Measurements from ENCODE around the gene KIF26A.
"Not testable (repeated sequence)": the region's sequence is repeated elsewhere in the genome, so short reads cannot be mapped to it uniquely, and the experiment has no call there.

KIF26A gene

GRCh38 chr14:104208015-104208295 is 69.6 kb downstream of the KIF26A start:
- H3K9ac ChIP-seq (ENCODE audit: low read length in 2 of 2); H3K27ac ChIP-seq (ENCODE audit: low read length); H3K27me3 ChIP-seq (ENCODE audit: control insufficient read depth in 1 of 2, insufficient read depth in 2 of 2, low read length in 2 of 2); H3K4me1 ChIP-seq (ENCODE audit: control insufficient read depth, insufficient read depth, low read length); H3K36me3 ChIP-seq (ENCODE audit: control insufficient read depth in 2 of 2, insufficient read depth in 2 of 2, low read length in 2 of 2); H3K4me3 ChIP-seq (ENCODE audit: low read length in 2 of 2); H3K9me3 ChIP-seq (ENCODE audit: control insufficient read depth in 2 of 2, low read length in 2 of 2): not testable (repeated sequence)

GRCh38 chr14:104208331-104208730 is 69.9 kb downstream of the KIF26A start:
- not testable (repeated sequence) for H3K9ac ChIP-seq (ENCODE audit: low read length in 2 of 2); H3K4me3 ChIP-seq (ENCODE audit: low read length in 2 of 2); H3K27ac ChIP-seq (ENCODE audit: low read length); H3K36me3 ChIP-seq (ENCODE audit: control insufficient read depth in 2 of 2, insufficient read depth in 2 of 2, low read length in 2 of 2); H3K4me1 ChIP-seq (ENCODE audit: control insufficient read depth, insufficient read depth, low read length); H3K9me3 ChIP-seq (ENCODE audit: control insufficient read depth in 2 of 2, low read length in 2 of 2)
- peaks cover 5 to 12% of the 10 kb centered on the region in 2 donors for H3K27me3 ChIP-seq (ENCODE audit: control insufficient read depth in 1 of 2, insufficient read depth in 2 of 2, low read length in 2 of 2)

DNA sequence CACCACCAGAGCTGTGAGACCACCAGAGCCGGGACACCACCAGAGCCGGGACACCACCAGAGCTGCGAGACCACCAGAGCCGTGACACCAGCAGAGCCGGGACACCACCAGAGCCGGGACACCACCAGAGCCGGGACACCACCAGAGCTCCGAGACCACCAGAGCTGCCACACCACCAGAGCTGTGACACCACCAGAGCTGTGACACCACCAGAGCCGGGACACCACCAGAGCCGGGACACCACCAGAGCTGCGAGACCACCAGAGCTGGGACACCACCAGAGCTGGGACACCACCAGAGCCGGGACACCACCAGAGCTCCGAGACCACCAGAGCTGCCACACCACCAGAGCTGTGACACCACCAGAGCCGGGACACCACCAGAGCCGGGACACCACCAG is 70.7 kb downstream of the KIF26A start:
- H3K4me3 ChIP-seq (ENCODE audit: low read length in 2 of 2); H3K9ac ChIP-seq (ENCODE audit: low read length in 2 of 2); H3K27ac ChIP-seq (ENCODE audit: low read length); H3K36me3 ChIP-seq (ENCODE audit: control insufficient read depth in 2 of 2, insufficient read depth in 2 of 2, low read length in 2 of 2); H3K4me1 ChIP-seq (ENCODE audit: control insufficient read depth, insufficient read depth, low read length); H3K9me3 ChIP-seq (ENCODE audit: control insufficient read depth in 2 of 2, low read length in 2 of 2): not testable (repeated sequence)
- H3K27me3 ChIP-seq (ENCODE audit: control insufficient read depth in 1 of 2, insufficient read depth in 2 of 2, low read length in 2 of 2): peaks cover 8 to 15% of the 10 kb centered on the region in 2 donors

DNA sequence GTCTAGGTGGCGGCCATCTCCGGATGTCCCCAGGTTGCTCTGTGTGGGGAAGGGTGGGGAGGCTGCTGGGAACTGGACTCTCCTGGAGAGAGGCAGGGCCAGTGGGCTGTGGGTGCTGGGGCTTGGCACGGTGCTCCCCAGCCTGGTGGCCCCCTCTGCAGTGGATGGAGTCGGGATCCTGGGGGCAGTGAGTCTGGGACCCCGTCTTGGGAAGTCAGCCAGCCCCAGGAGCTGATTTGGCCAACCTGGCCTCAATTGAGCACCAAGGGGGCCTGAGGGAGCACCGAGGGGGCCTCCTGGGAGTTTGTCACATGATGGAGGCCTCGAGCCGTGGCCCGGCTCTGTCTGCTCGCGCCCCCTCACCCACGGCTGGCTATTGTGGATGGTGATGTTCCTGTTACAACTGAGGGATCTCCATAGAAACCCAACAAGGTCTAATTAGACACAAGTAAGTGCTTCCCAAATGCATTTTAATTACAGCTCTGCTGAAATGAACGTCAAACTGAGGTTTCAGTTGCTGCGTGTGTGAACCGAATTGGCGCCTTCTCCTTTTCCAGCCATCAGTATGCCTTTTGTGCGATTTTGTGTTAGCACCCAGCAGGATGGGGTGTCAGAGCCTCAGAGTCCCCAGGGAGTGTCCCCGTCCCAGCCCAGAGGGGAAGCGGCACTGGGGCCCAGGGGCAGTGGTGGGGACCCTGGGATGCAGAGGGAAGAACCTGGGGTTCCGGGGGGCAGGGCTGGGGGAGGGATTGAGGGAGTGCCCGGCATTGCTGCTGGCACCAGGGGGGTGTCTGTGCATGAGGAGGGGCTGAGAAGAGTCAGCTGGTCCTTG is 71.8 kb downstream of the KIF26A start:
- H3K4me1 ChIP-seq (ENCODE audit: control insufficient read depth, insufficient read depth, low read length): no peaks in the 10 kb centered on the region
- H3K27me3 ChIP-seq (ENCODE audit: control insufficient read depth in 1 of 2, insufficient read depth in 2 of 2, low read length in 2 of 2): peaks cover 8 to 15% of the 10 kb centered on the region in 2 donors
- H3K36me3 ChIP-seq (ENCODE audit: control insufficient read depth in 2 of 2, insufficient read depth in 2 of 2, low read length in 2 of 2): no peaks in the 10 kb centered on the region

GRCh38 chr14:104210817-104211195 is 72.4 kb downstream of the KIF26A start:
- H3K9me3 ChIP-seq (ENCODE audit: control insufficient read depth in 2 of 2, low read length in 2 of 2): no peaks in the 10 kb centered on the region

More for the DNA sequence above, 71.8 kb downstream of the KIF26A start:
- H3K9me3 ChIP-seq (ENCODE audit: control insufficient read depth in 2 of 2, low read length in 2 of 2): no peaks in the 10 kb centered on the region
- H3K9ac ChIP-seq (ENCODE audit: low read length in 2 of 2): no peak overlapping the region
- no peak overlapping the region for H3K27ac ChIP-seq (ENCODE audit: low read length)
- no peak overlapping the region for H3K4me3 ChIP-seq (ENCODE audit: low read length in 2 of 2)

GRCh38 chr14:104211215-104211614 is 72.8 kb downstream of the KIF26A start:
- Histone ChIP-seq H3K36me3 (ENCODE audit: control insufficient read depth in 2 of 2, insufficient read depth in 2 of 2, low read length in 2 of 2) (no peaks in the 10 kb centered on the region), H3K9me3 (ENCODE audit: control insufficient read depth in 2 of 2, low read length in 2 of 2) (no peaks in the 10 kb centered on the region), H3K4me3 (ENCODE audit: low read length in 2 of 2) (no peak overlapping the region), H3K27me3 (ENCODE audit: control insufficient read depth in 1 of 2, insufficient read depth in 2 of 2, low read length in 2 of 2) (peaks cover 8 to 15% of the 10 kb centered on the region in 2 donors), H3K9ac (ENCODE audit: low read length in 2 of 2) (no peak overlapping the region), H3K27ac (ENCODE audit: low read length) (no peak overlapping the region), H3K4me1 (ENCODE audit: control insufficient read depth, insufficient read depth, low read length) (no peaks in the 10 kb centered on the region)

More at GRCh38 chr14:104210817-104211195, 72.4 kb downstream of the KIF26A start:
- no peak overlapping the region for H3K4me3 ChIP-seq (ENCODE audit: low read length in 2 of 2)
- no peak overlapping the region for H3K9ac ChIP-seq (ENCODE audit: low read length in 2 of 2)
- H3K4me1 ChIP-seq (ENCODE audit: control insufficient read depth, insufficient read depth, low read length): no peaks in the 10 kb centered on the region
- H3K27ac ChIP-seq (ENCODE audit: low read length): no peak overlapping the region
- no peaks in the 10 kb centered on the region for H3K36me3 ChIP-seq (ENCODE audit: control insufficient read depth in 2 of 2, insufficient read depth in 2 of 2, low read length in 2 of 2)
- H3K27me3 ChIP-seq (ENCODE audit: control insufficient read depth in 1 of 2, insufficient read depth in 2 of 2, low read length in 2 of 2): peaks cover 8 to 15% of the 10 kb centered on the region in 2 donors

DNA sequence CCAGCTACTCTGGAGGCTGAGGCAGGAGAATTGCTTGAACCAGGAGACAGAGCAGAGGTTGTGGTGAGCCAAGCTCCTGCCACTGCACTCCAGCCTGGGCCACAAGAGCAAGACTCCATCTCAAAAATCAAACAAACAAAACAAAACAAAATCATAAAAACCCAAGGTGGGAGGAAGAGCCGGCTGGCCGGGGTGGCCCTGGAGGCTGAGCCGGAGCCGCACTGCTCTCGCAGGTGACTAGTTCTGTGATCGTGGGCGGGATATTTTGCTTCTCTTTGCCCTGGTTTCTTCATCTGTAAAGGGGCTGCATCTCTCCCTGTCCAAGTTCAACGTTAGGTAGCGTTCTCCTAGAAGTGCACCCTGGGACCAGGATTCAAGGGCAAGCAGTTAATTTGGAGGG is 73.4 kb downstream of the KIF26A start:
- Histone ChIP-seq H3K36me3 (ENCODE audit: control insufficient read depth in 2 of 2, insufficient read depth in 2 of 2, low read length in 2 of 2) (no peaks in the 10 kb centered on the region), H3K27me3 (ENCODE audit: control insufficient read depth in 1 of 2, insufficient read depth in 2 of 2, low read length in 2 of 2) (peaks cover 8 to 13% of the 10 kb centered on the region in 2 donors), H3K27ac (ENCODE audit: low read length) (no peak overlapping the region), H3K9ac (ENCODE audit: low read length in 2 of 2) (no peak overlapping the region), H3K4me3 (ENCODE audit: low read length in 2 of 2) (no peak overlapping the region), H3K4me1 (ENCODE audit: control insufficient read depth, insufficient read depth, low read length) (no peaks in the 10 kb centered on the region), H3K9me3 (ENCODE audit: control insufficient read depth in 2 of 2, low read length in 2 of 2) (no peaks in the 10 kb centered on the region)

DNA sequence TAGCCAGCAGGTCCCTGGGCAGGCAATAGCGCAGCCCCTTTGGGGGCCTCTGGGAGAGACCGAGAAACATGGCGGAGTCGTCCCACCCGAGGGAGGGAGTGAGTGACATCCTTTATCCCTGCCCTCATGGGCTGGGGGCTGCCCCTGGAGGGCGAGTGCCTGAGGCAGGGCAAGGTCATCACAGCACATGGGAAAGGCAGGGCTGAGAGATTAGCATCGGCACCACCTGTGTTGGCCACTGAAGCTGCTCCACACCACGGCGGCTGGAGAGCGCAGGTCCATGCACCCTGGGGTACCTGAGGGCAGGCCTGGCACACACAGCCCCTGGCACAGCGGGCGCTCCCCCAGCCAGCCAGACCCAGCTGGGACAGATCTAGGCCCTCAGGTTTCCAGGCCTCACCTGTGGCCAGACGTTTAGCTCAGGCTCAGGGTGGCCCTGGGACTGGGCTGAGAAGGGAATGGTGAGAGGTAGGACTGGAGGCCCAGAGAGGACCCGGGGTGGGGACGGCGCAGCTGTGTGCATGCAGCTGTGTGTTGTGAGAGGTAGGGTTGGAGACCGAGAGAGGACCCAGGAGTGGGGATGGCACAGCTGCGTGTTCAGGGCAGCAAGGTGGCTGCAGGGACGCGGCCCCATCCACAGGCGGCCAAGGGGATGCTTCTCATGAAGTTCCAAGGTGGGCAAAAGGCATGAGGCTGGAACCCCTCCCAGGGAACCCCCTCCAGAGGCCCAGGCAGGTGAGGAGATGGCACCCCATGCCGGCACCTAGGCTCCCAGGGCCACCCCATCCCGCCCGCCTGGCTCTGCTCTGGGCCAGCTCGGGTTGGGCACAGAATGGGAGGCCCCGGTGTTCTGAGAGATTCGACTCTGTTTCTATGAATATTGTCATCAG is 74.1 kb downstream of the KIF26A start:
- H3K9ac ChIP-seq (ENCODE audit: low read length in 2 of 2): no peak overlapping the region
- H3K27me3 ChIP-seq (ENCODE audit: control insufficient read depth in 1 of 2, insufficient read depth in 2 of 2, low read length in 2 of 2): peaks cover 8 to 13% of the 10 kb centered on the region in 2 donors
- no peak overlapping the region for H3K4me3 ChIP-seq (ENCODE audit: low read length in 2 of 2)
- no peaks in the 10 kb centered on the region for H3K4me1 ChIP-seq (ENCODE audit: control insufficient read depth, insufficient read depth, low read length)
- no peak overlapping the region for H3K27ac ChIP-seq (ENCODE audit: low read length)
- H3K9me3 ChIP-seq (ENCODE audit: control insufficient read depth in 2 of 2, low read length in 2 of 2): no peaks in the 10 kb centered on the region
- no peaks in the 10 kb centered on the region for H3K36me3 ChIP-seq (ENCODE audit: control insufficient read depth in 2 of 2, insufficient read depth in 2 of 2, low read length in 2 of 2)

- no peak overlapping the region for H3K9ac ChIP-seq (ENCODE audit: low read length in 2 of 2)
- H3K36me3 ChIP-seq (ENCODE audit: control insufficient read depth in 2 of 2, insufficient read depth in 2 of 2, low read length in 2 of 2): no peaks in the 10 kb centered on the region
- H3K4me3 ChIP-seq (ENCODE audit: low read length in 2 of 2): no peak overlapping the region
- H3K9me3 ChIP-seq (ENCODE audit: control insufficient read depth in 2 of 2, low read length in 2 of 2): no peaks in the 10 kb centered on the region
- no peaks in the 10 kb centered on the region for H3K4me1 ChIP-seq (ENCODE audit: control insufficient read depth, insufficient read depth, low read length)
- H3K27me3 ChIP-seq (ENCODE audit: control insufficient read depth in 1 of 2, insufficient read depth in 2 of 2, low read length in 2 of 2): peaks cover 8 to 13% of the 10 kb centered on the region in 2 donors
- H3K27ac ChIP-seq (ENCODE audit: low read length): no peak overlapping the region
These were observed 75.1 kb downstream of the KIF26A start for GRCh38 chr14:104213301-104214034.

DNA sequence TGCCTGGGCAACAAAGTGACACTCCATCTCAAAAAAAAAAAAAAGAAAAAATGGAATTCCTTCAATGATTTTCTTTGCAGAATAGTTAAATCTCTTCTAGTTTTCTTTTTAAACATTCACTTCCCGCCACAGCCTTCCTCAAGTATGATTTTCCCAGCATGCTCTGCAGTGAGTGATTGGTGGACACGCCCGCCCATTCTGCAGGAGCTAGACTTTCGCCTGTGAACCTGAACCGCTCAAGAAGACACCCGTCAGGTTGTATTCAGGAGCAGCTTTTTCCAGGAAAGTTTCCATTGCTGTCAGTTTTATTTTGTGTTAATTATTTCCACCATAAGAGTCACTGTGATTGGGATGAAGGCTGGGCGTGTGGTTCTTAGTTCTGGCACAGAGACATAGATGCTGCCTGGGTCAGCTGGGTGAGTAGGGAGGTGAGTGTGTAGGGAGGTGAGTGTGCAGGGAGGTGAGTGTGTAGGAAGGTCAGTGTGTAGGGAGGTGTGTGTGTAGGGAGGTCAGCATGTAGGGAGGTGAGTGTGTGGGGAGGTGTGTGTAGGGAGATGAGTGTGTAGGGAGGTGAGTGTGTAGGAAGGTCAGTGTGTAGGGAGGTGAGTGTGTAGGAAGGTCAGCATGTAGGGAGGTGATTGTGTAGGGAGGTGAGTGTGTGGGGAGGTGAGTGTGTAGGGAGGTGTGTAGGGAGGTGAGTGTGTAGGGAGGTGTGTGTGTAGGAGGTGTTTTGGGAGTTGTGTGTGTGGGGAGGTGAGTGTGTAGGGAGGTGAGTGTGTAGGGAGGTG is 76.2 kb downstream of the KIF26A start:
- Histone ChIP-seq H3K9me3 (ENCODE audit: control insufficient read depth in 2 of 2, low read length in 2 of 2) (no peaks in the 10 kb centered on the region), H3K27ac (ENCODE audit: low read length) (no peak overlapping the region), H3K27me3 (ENCODE audit: control insufficient read depth in 1 of 2, insufficient read depth in 2 of 2, low read length in 2 of 2) (peaks cover 8 to 13% of the 10 kb centered on the region in 2 donors), H3K4me1 (ENCODE audit: control insufficient read depth, insufficient read depth, low read length) (no peaks in the 10 kb centered on the region), H3K36me3 (ENCODE audit: control insufficient read depth in 2 of 2, insufficient read depth in 2 of 2, low read length in 2 of 2) (no peaks in the 10 kb centered on the region), H3K4me3 (ENCODE audit: low read length in 2 of 2) (no peak overlapping the region), H3K9ac (ENCODE audit: low read length in 2 of 2) (no peak overlapping the region)
